Measurements from ENCODE around the gene MPV17L2.

DNA sequence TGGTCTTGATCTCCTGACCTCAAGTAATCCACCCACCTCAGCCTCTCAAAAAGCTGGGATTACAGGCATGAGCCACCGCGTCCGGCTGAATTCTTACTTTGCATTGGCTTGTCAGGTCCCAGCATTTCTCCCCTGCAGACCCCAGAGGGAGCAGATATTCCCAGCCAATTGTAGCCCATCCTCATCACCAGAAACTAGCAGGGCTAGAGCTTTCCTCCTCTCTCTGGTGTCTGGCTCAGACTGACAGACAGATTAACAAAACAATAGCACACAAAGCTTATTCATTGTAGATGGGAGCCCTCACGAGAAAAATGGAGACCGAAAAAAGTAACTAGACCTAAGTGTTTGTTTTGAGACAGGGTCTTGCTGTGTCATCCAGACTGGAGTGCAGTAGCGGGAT lies 7.5 kb upstream of the MPV17L2 start:
- no peak for TF ChIP-seq POLR2A (IDR thresholded peaks at IDR 0.05)
- TF ChIP-seq, protein P1, sequence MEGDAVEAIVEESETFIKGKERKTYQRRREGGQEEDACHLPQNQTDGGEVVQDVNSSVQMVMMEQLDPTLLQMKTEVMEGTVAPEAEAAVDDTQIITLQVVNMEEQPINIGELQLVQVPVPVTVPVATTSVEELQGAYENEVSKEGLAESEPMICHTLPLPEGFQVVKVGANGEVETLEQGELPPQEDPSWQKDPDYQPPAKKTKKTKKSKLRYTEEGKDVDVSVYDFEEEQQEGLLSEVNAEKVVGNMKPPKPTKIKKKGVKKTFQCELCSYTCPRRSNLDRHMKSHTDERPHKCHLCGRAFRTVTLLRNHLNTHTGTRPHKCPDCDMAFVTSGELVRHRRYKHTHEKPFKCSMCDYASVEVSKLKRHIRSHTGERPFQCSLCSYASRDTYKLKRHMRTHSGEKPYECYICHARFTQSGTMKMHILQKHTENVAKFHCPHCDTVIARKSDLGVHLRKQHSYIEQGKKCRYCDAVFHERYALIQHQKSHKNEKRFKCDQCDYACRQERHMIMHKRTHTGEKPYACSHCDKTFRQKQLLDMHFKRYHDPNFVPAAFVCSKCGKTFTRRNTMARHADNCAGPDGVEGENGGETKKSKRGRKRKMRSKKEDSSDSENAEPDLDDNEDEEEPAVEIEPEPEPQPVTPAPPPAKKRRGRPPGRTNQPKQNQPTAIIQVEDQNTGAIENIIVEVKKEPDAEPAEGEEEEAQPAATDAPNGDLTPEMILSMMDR (IDR thresholded peaks at IDR 0.05): no peak
- no peak for TF ChIP-seq EP300 (IDR thresholded peaks at IDR 0.05)

All from tibial nerve (tissue), 4 donors.